NCI-H748 treated with DMSO at 0.1 percent for 48 hours (cell line): ENCODE data around the gene RFNG.

Source experiments
- DNase-seq: peaks from one replicate; lab custom pipeline; 2025; lab: John Stamatoyannopoulos, UW

The RFNG gene

GRCh38 chr17:82013772-82014321 lies 37.8 kb downstream of the RFNG start:
- DNase-seq: no peak

GRCh38 chr17:82013341-82013740 lies 38.3 kb downstream of the RFNG start:
- DNase-seq: no peak

GRCh38 chr17:82012640-82013295 lies 38.8 kb downstream of the RFNG start:
- no peak for DNase-seq

- no peak for DNase-seq
Measured at GRCh38 chr17:82012261-82012639, 39.4 kb downstream of the RFNG start.

GRCh38 chr17:82011617-82012187 lies 39.9 kb downstream of the RFNG start:
- DNase-seq: no peak

- DNase-seq: no peak
Measured at GRCh38 chr17:82010575-82011525, 40.8 kb downstream of the RFNG start.

GRCh38 chr17:82009413-82009812 lies 42.2 kb downstream of the RFNG start:
- no peak for DNase-seq

GRCh38 chr17:82008941-82009405 lies 42.6 kb downstream of the RFNG start:
- DNase-seq: no peak

GRCh38 chr17:82008258-82008940 lies 43.2 kb downstream of the RFNG start:
- no peak for DNase-seq

- no peak for DNase-seq
Measured at GRCh38 chr17:82007495-82008257, 43.9 kb downstream of the RFNG start.

GRCh38 chr17:82007228-82007494 lies 44.5 kb downstream of the RFNG start:
- DNase-seq: no peak

- DNase-seq: no peak
Measured at GRCh38 chr17:82006468-82007227, 45.0 kb downstream of the RFNG start.

GRCh38 chr17:82005701-82006348 lies 45.8 kb downstream of the RFNG start:
- DNase-seq: no peak

- no peak for DNase-seq
Measured at GRCh38 chr17:82004517-82005455, 46.8 kb downstream of the RFNG start.

GRCh38 chr17:82003411-82004381 lies 47.9 kb downstream of the RFNG start:
- no peak for DNase-seq

GRCh38 chr17:82001571-82002056 lies 50.0 kb downstream of the RFNG start:
- no peak for DNase-seq

GRCh38 chr17:82000803-82001570 lies 50.6 kb downstream of the RFNG start:
- DNase-seq: no peak
